PFSK-1 (cell line): Measurements from ENCODE around the gene PCDHAC2. TPM values are rescaled to one million over a fixed set of nuclear protein-coding genes. Genes with fewer than 3 reads are reported as not detected.

Source experiments
- FOXP2 ChIP-seq: optimal IDR thresholded peaks from 2 replicates; pipeline ENCODE3; 2011; ENCODE audit warnings: borderline replicate concordance, control low read depth, inconsistent platforms; ENCODE audit not compliant: insufficient read depth; ENCODE audit errors: extremely low read length, extremely low read depth
- POLR2AphosphoS5 ChIP-seq: IDR thresholded peaks from 2 replicates; pipeline ENCODE4 v1.6.1; 2012; ENCODE audit warnings: low read depth, mild to moderate bottlenecking, control low read depth, low read length, moderate library complexity
- REST ChIP-seq, 2 experiments: IDR thresholded peaks; 2 replicates each; pipeline versions ENCODE4 v1.6.1 to v1.8.0; 2011 to 2012; ENCODE audit warnings: low read depth in 2 of 2, low read length in 2 of 2, control low read depth in 1 of 2, inconsistent platforms in 1 of 2, mild to moderate bottlenecking in 1 of 2, moderate library complexity in 1 of 2; ENCODE audit not compliant: insufficient read depth in 1 of 2
- SIN3A ChIP-seq: IDR thresholded peaks from 2 replicates; pipeline ENCODE4 v1.6.1; 2012; ENCODE audit warnings: mild to moderate bottlenecking, low read length, moderate library complexity, borderline replicate concordance; ENCODE audit not compliant: insufficient read depth
- TAF1 ChIP-seq: IDR thresholded peaks from 2 replicates; pipeline ENCODE4 v1.6.1; 2012; ENCODE audit warnings: low read length, control low read depth, borderline replicate concordance; ENCODE audit not compliant: insufficient read depth
- polyA plus RNA-seq: library from polyadenylated mRNA; unstranded; fragments of >200 nt; gene quantifications from one replicate; pipeline ENCODE4 v1.2.1, GENCODE V29; 2012; ENCODE audit warnings: low read depth, missing spikeins; ENCODE audit not compliant: insufficient read length

PCDHAC2 gene, protein sequence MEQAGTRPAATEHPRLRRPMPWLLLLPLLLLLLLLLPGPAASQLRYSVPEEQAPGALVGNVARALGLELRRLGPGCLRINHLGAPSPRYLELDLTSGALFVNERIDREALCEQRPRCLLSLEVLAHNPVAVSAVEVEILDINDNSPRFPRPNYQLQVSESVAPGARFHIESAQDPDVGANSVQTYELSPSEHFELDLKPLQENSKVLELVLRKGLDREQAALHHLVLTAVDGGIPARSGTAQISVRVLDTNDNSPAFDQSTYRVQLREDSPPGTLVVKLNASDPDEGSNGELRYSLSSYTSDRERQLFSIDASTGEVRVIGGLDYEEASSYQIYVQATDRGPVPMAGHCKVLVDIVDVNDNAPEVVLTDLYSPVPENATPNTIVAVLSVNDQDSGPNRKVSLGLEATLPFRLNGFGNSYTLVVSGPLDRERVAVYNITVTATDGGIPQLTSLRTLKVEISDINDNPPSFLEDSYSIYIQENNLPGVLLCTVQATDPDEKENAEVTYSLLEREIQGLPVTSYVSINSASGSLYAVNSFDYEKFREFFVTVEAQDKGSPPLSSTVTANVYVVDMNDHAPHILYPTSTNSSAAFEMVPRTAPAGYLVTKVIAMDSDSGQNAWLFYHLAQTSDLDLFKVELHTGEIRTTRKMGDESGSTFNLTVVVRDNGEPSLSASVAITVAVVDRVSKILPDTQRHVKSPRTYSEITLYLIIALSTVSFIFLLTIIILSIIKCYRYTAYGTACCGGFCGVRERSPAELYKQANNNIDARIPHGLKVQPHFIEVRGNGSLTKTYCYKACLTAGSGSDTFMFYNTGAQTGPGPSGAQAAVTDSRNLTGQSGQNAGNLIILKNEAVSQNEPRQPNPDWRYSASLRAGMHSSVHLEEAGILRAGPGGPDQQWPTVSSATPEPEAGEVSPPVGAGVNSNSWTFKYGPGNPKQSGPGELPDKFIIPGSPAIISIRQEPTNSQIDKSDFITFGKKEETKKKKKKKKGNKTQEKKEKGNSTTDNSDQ
- 4.9 TPM for polyA plus RNA-seq

DNA sequence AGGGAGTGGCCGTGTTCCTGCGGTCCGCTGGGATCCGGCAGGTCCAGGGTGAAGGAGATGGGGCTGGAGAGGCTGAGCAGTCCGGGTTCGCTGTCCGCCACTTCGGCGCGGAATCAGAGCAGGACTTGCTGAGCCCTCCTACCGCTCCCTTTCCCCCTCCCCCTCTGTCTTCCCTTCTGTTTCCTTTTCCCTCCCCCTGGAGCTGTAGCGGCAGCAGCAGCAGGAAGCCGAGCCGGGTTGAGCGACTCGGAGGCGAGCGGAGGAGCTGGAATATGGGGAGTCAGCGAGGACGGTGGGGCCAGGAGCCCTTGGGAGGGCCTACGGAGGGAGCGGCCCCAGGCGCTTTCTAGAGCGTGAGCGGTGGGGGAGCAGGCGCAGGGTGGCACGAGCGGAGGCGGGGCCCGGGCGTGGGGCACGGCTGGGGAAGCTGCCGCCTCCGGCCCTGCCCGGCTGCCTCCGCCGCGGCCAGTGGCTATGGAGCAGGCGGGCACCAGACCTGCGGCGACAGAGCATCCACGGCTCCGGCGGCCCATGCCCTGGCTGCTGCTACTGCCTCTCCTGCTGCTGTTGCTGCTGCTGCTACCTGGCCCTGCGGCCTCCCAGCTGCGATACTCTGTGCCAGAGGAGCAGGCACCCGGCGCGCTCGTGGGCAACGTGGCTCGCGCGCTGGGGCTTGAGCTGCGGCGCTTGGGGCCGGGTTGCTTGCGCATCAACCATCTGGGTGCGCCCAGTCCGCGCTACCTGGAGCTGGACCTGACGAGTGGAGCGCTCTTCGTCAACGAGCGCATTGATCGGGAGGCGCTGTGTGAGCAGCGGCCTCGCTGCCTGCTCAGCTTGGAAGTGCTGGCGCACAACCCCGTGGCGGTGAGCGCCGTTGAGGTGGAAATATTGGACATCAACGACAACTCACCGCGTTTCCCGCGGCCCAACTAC is at the start of gene PCDHAC2:
Gene PCDHAC2, plus strand, starts transcription at position 184 of the 933 bp plus-strand sequence. Its CDS starts 291 bp downstream, at position 475.
- TF ChIP-seq REST (IDR thresholded peaks at IDR 0.05; ENCODE audit: insufficient read depth in 1 of 2, low read depth in 2 of 2, low read length in 2 of 2) (no peak), FOXP2 (peak; percentile 13)

DNA sequence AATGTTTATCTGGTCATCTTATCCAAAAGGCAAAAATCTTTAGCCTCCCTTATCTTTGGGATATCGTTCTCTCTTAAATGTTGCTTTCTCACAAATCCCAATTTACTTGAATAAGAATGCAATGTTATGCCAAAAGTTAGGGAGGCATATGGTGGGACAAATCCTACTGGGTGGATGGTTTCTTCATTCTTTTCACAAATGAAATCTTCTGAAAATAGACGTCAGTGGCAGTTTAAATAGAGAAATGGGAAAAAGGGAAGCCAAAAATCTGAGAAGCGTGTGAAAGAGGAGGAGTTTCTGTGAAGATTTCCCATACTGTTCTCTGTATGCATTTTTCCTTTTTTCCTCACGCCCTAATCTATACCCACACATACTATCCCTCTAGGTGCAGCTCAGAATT is 42.7 kb upstream of the PCDHAC2 start:
- TF ChIP-seq SIN3A (no peak), POLR2AphosphoS5 (no peak), TAF1 (no peak), FOXP2 (no peak), REST (IDR thresholded peaks at IDR 0.05; ENCODE audit: insufficient read depth in 1 of 2, low read depth in 2 of 2, low read length in 2 of 2) (no peak)

DNA sequence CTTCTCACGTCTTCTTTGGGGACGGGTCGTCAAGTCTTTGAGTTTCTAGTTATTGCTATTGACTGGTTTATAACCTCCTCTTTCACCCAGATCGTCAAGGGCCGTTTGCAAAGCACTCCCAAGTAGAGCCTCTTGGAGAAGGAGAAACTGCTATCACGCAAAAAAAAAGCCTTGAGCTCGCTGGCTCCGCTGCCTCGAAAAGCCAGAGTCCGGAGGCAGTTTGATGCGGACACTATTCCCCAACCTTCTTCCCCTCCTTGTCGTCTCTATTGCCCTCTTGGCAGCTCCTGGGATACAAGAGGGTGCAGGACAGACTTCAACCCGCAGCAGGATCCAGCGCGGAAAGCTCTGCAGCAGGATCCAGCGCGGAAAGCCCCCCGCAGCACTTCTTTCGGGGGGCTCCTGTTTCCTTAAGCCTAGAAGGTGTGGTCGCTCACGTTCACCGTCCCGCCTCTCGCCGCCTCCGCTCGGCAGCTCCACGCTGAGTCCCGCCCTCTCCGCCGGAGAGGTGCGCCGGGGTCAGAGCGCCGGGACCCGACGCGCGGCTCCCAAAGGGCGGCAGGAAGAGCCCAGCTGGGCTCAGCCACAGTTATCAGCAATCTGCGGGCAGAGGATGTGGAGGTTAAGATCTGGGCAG is 40.4 kb upstream of the PCDHAC2 start, which contains the start of gene PCDHAC1:
Gene PCDHAC1, plus strand, starts transcription at position 494 of the 637 bp plus-strand sequence. CDS start 594 bp downstream, outside the sequence.
- TF ChIP-seq POLR2AphosphoS5: no peak
- no peak for TF ChIP-seq FOXP2
- no peak for TF ChIP-seq TAF1
- TF ChIP-seq REST (IDR thresholded peaks at IDR 0.05; ENCODE audit: insufficient read depth in 1 of 2, low read depth in 2 of 2, low read length in 2 of 2): no peak
- no peak for TF ChIP-seq SIN3A
